ENCODE measurements around the gene ITGB1. TPM values are rescaled to one million over a fixed set of nuclear protein-coding genes. Genes with fewer than 3 reads are reported as not detected.

Gene ITGB1
- total and polyA plus RNA-seq, 9 of the 15 experiments (the other 6 are each of a cell fraction or from before 2014, with no cell fraction given): 40.2 to 194 (median 155) TPM

DNA sequence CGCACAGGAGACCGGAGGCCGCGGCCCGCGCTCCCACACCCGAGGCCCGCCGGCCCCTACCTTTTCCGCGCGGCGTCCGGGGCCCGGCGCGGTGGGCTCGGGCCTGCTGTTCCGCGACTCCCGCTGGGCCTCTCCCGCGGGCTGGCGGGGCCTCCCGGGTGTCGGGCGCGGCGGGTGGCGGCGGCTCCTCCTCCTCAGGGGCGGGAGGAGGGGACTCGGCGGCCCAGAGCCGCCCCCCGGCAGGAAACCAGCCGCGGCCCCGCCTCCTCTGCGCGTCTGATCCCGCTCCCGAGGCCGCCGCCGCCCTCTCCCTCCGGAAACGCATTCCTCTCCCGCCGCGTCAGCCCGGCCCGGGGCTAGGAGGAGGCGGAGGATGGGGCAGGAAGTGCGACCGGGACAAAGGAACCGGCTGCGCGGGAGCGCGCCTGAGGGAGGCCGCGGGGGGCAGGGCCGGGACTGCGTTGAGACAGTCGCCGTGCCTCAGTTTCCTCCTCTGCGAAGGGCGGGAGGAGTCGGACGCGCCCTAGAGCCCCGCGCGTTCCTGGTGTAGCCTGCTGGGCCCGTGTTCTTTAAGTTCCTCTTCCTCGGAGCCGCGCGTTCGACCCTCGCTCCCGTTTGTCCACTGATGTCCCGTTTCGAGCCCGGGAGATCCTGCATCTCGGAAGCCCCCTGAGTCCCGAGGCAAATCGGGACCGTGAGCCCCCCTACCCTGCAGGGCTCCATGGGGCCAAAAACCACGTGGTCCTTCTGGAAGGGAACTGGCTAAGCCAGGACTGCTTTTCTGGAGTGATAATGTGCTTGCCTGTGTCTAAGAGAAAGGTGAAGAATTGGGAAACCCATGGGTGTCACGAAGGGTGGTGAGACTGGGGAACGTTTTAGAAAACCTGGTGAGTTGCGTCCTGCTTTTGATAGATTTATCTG, at the start of gene ITGB1 (continued):
- TF ChIP-seq, protein P1, sequence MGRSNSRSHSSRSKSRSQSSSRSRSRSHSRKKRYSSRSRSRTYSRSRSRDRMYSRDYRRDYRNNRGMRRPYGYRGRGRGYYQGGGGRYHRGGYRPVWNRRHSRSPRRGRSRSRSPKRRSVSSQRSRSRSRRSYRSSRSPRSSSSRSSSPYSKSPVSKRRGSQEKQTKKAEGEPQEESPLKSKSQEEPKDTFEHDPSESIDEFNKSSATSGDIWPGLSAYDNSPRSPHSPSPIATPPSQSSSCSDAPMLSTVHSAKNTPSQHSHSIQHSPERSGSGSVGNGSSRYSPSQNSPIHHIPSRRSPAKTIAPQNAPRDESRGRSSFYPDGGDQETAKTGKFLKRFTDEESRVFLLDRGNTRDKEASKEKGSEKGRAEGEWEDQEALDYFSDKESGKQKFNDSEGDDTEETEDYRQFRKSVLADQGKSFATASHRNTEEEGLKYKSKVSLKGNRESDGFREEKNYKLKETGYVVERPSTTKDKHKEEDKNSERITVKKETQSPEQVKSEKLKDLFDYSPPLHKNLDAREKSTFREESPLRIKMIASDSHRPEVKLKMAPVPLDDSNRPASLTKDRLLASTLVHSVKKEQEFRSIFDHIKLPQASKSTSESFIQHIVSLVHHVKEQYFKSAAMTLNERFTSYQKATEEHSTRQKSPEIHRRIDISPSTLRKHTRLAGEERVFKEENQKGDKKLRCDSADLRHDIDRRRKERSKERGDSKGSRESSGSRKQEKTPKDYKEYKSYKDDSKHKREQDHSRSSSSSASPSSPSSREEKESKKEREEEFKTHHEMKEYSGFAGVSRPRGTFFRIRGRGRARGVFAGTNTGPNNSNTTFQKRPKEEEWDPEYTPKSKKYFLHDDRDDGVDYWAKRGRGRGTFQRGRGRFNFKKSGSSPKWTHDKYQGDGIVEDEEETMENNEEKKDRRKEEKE (IDR thresholded peaks at IDR 0.05; ENCODE audit: borderline replicate concordance in 1 of 2, control insufficient read depth in 1 of 2, low read depth in 2 of 2, low read length in 1 of 2): no peak
- TF ChIP-seq ZNF121 (CRISPR knock-in tag; conservative IDR thresholded peaks at IDR 0.05): no peak
- TF ChIP-seq, protein P2, sequence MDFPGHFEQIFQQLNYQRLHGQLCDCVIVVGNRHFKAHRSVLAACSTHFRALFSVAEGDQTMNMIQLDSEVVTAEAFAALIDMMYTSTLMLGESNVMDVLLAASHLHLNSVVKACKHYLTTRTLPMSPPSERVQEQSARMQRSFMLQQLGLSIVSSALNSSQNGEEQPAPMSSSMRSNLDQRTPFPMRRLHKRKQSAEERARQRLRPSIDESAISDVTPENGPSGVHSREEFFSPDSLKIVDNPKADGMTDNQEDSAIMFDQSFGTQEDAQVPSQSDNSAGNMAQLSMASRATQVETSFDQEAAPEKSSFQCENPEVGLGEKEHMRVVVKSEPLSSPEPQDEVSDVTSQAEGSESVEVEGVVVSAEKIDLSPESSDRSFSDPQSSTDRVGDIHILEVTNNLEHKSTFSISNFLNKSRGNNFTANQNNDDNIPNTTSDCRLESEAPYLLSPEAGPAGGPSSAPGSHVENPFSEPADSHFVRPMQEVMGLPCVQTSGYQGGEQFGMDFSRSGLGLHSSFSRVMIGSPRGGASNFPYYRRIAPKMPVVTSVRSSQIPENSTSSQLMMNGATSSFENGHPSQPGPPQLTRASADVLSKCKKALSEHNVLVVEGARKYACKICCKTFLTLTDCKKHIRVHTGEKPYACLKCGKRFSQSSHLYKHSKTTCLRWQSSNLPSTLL (IDR thresholded peaks at IDR 0.05): no peak
- no peak for TF ChIP-seq NR4A1 (CRISPR knock-in tag; IDR thresholded peaks at IDR 0.05)
- no peak for TF ChIP-seq NR4A1 (tag; IDR thresholded peaks at IDR 0.05)
- TF ChIP-seq ZNF23 (CRISPR knock-in tag; IDR thresholded peaks at IDR 0.05): no peak
- TF ChIP-seq ZNF24 (IDR thresholded peaks at IDR 0.05): no peak
- no peak for TF ChIP-seq CBX1 (IDR thresholded peaks at IDR 0.05; ENCODE audit: low read depth)
- TF ChIP-seq, protein P3, sequence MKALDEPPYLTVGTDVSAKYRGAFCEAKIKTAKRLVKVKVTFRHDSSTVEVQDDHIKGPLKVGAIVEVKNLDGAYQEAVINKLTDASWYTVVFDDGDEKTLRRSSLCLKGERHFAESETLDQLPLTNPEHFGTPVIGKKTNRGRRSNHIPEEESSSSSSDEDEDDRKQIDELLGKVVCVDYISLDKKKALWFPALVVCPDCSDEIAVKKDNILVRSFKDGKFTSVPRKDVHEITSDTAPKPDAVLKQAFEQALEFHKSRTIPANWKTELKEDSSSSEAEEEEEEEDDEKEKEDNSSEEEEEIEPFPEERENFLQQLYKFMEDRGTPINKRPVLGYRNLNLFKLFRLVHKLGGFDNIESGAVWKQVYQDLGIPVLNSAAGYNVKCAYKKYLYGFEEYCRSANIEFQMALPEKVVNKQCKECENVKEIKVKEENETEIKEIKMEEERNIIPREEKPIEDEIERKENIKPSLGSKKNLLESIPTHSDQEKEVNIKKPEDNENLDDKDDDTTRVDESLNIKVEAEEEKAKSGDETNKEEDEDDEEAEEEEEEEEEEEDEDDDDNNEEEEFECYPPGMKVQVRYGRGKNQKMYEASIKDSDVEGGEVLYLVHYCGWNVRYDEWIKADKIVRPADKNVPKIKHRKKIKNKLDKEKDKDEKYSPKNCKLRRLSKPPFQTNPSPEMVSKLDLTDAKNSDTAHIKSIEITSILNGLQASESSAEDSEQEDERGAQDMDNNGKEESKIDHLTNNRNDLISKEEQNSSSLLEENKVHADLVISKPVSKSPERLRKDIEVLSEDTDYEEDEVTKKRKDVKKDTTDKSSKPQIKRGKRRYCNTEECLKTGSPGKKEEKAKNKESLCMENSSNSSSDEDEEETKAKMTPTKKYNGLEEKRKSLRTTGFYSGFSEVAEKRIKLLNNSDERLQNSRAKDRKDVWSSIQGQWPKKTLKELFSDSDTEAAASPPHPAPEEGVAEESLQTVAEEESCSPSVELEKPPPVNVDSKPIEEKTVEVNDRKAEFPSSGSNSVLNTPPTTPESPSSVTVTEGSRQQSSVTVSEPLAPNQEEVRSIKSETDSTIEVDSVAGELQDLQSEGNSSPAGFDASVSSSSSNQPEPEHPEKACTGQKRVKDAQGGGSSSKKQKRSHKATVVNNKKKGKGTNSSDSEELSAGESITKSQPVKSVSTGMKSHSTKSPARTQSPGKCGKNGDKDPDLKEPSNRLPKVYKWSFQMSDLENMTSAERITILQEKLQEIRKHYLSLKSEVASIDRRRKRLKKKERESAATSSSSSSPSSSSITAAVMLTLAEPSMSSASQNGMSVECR (CRISPR knock-in tag; IDR thresholded peaks at IDR 0.05): peak; percentile 42; the same call in 1 of the 2 replicates
- TF ChIP-seq, protein P4, sequence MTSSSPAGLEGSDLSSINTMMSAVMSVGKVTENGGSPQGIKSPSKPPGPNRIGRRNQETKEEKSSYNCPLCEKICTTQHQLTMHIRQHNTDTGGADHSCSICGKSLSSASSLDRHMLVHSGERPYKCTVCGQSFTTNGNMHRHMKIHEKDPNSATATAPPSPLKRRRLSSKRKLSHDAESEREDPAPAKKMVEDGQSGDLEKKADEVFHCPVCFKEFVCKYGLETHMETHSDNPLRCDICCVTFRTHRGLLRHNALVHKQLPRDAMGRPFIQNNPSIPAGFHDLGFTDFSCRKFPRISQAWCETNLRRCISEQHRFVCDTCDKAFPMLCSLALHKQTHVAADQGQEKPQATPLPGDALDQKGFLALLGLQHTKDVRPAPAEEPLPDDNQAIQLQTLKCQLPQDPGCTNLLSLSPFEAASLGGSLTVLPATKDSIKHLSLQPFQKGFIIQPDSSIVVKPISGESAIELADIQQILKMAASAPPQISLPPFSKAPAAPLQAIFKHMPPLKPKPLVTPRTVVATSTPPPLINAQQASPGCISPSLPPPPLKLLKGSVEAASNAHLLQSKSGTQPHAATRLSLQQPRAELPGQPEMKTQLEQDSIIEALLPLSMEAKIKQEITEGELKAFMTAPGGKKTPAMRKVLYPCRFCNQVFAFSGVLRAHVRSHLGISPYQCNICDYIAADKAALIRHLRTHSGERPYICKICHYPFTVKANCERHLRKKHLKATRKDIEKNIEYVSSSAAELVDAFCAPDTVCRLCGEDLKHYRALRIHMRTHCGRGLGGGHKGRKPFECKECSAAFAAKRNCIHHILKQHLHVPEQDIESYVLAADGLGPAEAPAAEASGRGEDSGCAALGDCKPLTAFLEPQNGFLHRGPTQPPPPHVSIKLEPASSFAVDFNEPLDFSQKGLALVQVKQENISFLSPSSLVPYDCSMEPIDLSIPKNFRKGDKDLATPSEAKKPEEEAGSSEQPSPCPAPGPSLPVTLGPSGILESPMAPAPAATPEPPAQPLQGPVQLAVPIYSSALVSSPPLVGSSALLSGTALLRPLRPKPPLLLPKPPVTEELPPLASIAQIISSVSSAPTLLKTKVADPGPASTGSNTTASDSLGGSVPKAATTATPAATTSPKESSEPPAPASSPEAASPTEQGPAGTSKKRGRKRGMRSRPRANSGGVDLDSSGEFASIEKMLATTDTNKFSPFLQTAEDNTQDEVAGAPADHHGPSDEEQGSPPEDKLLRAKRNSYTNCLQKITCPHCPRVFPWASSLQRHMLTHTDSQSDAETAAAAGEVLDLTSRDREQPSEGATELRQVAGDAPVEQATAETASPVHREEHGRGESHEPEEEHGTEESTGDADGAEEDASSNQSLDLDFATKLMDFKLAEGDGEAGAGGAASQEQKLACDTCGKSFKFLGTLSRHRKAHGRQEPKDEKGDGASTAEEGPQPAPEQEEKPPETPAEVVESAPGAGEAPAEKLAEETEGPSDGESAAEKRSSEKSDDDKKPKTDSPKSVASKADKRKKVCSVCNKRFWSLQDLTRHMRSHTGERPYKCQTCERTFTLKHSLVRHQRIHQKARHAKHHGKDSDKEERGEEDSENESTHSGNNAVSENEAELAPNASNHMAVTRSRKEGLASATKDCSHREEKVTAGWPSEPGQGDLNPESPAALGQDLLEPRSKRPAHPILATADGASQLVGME (CRISPR knock-in tag; IDR thresholded peaks at IDR 0.05): no peak
- no peak for TF ChIP-seq GABPB2 (CRISPR knock-in tag; conservative IDR thresholded peaks at IDR 0.05)
